Measurements from ENCODE around the gene VAMP1.
"Not testable (repeated sequence)": the region's sequence is repeated elsewhere in the genome, so short reads cannot be mapped to it uniquely, and the experiment has no call there.

VAMP1 gene, protein sequence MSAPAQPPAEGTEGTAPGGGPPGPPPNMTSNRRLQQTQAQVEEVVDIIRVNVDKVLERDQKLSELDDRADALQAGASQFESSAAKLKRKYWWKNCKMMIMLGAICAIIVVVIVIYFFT

GRCh38 chr12:6470375-6471163, at the start of gene VAMP1:
VAMP1 (minus strand) TSS chr12:6470677; CDS start chr12:6470531, 146 bp downstream.
- peak; percentile 96 for DNase-seq (ENCODE audit: low read depth)

DNA sequence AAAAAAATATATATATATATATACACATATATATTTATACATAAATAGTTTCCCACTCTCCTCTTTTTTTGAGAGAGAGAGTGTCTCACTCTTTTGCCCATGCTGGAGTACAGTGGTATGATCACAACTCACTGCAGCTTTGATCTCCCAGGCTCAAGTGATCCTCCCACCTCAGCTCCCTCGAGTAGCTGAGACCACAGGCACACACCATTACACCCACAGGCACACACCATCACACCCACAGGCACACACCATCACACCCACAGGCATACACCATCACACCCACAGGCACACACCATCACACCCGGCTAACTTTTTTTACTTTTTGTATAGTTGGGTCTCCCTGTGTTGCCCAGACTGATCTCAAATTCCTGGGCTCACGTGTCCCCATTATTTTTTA, 49.7 kb upstream of the VAMP1 start:
- no peak for DNase-seq (ENCODE audit: low read depth)

GRCh38 chr12:6508087-6508486, 37.6 kb upstream of the VAMP1 start:
- DNase-seq (ENCODE audit: low read depth), result no peak

DNA sequence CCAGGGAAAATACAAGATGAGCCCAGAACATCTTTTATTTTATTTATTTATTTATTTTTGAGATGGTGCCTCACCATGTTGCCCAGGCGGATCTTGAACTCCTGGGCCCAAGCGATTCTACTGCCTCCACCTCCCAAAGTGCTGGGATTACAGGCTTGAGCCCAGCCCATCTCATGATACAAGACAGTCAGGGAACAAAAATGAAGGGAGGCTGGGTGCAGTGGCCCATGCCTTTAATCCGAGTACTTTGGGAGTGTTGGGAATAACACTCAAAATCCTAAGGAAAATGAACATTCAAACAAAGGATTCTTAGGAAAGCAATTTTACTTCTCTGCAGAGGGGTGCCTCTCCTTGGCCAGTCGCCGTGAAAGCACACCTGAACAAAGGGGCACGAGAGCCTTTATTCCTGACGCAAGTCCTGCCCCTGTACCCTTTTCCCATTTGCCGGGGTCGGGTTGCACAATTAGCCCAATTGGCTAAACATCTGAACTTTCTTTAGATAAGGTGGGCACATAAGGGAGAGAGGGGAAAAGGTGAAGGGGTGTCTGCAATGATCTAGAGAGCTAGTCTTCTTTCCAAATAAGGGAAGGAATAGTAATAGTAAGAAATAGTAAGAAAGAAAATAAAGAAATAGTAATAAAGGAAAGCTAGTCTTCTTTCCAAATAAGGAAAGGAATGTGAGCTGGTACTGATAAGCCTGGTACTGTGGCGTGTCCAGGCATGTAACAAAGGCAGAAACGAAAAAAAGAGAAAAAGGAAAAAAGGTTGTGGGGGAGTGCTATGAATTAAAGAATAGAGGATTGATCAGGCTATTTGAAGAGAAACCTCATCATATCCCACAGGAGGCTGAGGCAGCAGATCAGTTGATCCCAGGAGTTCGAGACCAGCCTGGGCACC, 36.9 kb upstream of the VAMP1 start:
- DNase-seq (ENCODE audit: low read depth), result no peak

DNA sequence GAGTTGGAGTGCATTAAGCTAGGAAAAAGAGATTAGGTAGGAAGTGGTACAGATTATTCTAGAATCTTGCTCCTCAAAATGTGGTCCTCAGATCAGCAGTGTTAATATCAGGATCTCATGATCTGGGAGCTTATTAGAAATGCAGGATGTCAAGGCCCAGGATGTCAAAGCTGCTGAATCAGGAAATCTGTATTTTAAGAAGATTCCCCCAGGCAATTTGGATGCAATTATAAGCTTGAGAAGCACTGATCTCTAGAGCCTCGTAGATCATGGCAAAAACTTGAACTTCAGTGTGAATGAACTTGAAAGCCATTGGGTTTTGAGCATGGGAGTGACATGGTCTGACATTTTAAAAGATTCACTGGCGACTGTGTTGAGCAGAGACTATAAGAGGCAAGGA, 30.0 kb upstream of the VAMP1 start:
- DNase-seq (ENCODE audit: low read depth), result no peak

DNA sequence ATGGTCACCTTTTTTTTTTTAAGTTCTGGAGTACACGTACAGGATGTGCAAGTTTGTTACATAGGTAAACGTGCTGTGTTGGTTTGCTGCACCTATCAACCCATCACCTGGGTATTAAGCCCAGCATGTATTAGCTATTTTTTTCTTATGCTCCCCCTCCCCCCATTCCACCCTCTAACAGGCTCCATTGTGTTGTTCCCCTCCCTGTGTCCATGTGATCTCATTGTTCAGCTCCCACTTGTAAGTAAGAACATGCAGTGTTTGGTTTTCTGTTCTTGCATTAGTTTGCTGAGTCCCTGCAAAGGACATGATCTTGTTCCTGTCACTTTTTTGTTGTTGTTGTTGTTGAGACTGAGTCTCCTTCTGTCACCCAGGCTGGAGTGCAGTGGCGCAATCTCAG, 26.8 kb upstream of the VAMP1 start:
- not testable (repeated sequence) for DNase-seq (ENCODE audit: low read depth)

GRCh38 chr12:6494968-6495367, 24.5 kb upstream of the VAMP1 start:
- no peak for DNase-seq (ENCODE audit: low read depth)

- no peak for DNase-seq (ENCODE audit: low read depth)
These were observed 23.8 kb upstream of the VAMP1 start for GRCh38 chr12:6494258-6494743.

- peak; percentile 92 for DNase-seq (ENCODE audit: low read depth)
These were observed 23.2 kb upstream of the VAMP1 start, which contains the start of gene NCAPD2 for GRCh38 chr12:6493497-6494257. NCAPD2 (plus strand) TSS chr12:6494102; CDS start chr12:6495099, 997 bp downstream.

DNA sequence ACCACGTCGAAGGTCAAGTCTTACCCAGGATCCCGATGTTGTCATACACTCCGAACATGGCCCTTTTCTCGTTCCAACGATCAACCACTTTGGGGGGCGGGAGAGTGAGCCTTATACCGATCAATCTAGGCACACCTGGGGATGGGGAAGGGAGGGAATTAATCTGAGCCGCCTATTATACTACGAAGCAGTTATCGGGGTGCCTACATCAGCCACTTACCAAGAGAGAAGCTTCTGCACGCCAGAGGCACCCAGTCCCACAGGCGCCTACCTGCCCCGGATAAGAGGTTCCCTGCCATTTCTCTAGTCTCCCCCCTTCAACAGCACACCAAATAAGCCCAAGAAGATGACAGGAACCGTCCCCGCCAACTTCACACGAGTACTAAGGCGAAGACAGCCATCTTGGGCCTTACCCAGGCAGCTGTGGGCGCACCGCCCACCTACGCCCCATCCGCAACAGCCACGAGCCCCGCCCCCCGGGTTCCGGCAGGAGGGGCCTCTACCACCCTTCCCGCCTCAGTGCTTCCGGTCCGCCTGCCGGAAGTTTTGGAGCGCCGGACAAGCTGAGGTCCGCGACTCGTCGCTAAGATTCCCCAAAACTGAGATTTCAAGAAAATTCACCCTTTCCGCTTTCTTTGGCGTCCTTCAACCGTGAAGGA, 22.5 kb upstream of the VAMP1 start, which contains the start of gene MRPL51:
TSS of gene MRPL51 (minus strand) at position 425 of the 659 bp plus-strand sequence. CDS start at position 299, 126 bp downstream.
- DNase-seq (ENCODE audit: low read depth), result peak; percentile 97

- not testable (repeated sequence) for DNase-seq (ENCODE audit: low read depth)
These were observed 20.2 kb upstream of the VAMP1 start for GRCh38 chr12:6490673-6491072.

- no peak for DNase-seq (ENCODE audit: low read depth)
These were observed 19.0 kb upstream of the VAMP1 start for GRCh38 chr12:6489449-6489848.

- no peak for DNase-seq (ENCODE audit: low read depth)
These were observed 17.8 kb upstream of the VAMP1 start for GRCh38 chr12:6488240-6488639.

GRCh38 chr12:6478416-6478815, 7.9 kb upstream of the VAMP1 start:
- no peak for DNase-seq (ENCODE audit: low read depth)

DNA sequence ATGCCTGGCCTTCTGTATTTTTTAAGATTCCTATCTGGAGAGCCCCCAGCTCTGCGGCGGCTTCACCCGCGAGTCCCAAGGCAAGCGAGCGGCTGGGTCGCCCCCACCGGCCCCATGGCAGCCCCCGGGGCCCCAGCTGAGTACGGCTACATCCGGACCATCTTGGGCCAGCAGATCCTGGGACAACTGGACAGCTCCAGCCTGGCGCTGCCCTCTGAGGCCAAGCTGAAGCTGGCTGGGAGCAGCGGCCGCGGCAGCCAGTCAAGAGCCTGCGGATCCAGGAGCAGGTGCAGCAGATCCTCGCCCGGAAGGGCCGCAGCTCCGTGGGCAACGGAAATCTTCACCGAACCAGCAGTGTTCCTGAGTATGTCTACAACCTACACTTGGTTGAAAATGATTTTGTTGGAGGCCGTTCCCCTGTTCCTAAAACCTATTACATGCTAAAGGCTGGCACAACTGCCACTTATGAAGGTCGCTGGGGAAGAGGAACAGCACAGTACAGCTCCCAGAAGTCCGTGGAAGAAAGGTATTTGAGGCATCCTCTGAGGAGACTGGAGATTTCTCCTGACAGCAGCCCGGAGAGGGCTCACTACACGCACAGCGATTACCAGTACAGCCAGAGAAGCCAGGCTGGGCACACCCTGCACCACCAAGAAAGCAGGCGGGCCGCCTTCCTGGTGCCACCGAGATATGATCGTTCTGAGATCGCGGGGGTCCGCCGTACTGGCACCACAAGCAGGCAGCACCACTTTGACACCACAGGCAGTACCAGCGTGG, 7.3 kb upstream of the VAMP1 start:
- not testable (repeated sequence) for DNase-seq (ENCODE audit: low read depth)

- no peak for DNase-seq (ENCODE audit: low read depth)
These were observed 6.0 kb upstream of the VAMP1 start for GRCh38 chr12:6476489-6476888.

GRCh38 chr12:6475233-6475975, 4.9 kb upstream of the VAMP1 start:
- DNase-seq (ENCODE audit: low read depth), result not testable (repeated sequence)

DNA sequence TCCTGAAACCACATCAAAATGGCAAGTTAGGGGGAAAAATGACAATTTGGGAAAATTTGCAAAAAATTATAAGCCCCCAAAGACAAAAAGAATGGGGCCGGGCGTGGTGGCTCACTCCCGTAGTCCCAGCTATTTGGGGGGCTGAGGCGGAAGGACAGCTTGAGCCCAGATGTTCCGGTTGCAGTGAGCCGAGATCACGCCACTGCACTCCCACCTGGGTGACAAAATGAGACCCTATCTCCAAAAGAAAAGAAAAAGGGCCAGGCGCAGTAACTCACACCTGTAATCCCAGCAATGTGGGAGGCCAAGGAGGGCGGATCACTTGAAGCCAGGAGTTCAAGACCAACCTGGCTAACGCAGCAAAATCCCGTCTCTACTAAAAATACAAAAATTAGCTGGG, 2.0 kb upstream of the VAMP1 start:
- DNase-seq (ENCODE audit: low read depth), result no peak

DNA sequence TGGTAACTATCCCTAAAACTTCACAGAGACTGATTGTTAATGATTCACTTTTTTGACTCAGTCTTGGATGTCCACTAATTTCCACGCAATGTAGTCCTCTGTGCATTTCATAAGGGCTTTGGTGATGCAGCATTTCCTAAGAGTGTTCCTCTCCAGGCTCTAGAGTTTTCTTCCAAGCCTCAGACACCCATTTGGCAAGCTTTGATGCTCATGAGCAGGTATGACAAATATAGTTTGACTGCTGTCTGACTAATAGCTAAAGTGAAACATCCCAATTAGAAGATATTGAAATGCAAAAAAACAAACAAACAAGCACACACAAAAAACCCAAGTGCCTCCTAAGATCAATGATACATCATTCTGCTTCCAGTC, 1.5 kb upstream of the VAMP1 start:
- no peak for DNase-seq (ENCODE audit: low read depth)
